ENCODE measurements around the gene TAF9B.

GRCh38 chrX:78118628-78119027 is 20.8 kb downstream of the TAF9B start:
- TF ChIP-seq EZH2 (IDR thresholded peaks at IDR 0.05) (no peak), POLR2AphosphoS5 (IDR thresholded peaks at IDR 0.05; ENCODE audit: borderline replicate concordance, low read depth, low read length) (no peak), FOXP2 (optimal IDR thresholded peaks at IDR 0.05; ENCODE audit: control extremely low read depth, extremely low read length, insufficient read depth) (no peak)

Data from SK-N-MC (cell line).